ENCODE results near the gene SPATS2L. TPM values are rescaled to one million over a fixed set of nuclear protein-coding genes. Genes with fewer than 3 reads are reported as not detected.

SPATS2L gene
- total and polyA plus RNA-seq, 2 of the 13 experiments (the other 11 are each of a cell fraction or from before 2014, with no cell fraction given), result 154 to 212 TPM

- peak; percentile 70; the same call in 1 of the 2 replicates for TF ChIP-seq TFDP1 (CRISPR knock-in tag; IDR thresholded peaks at IDR 0.05; ENCODE audit: borderline replicate concordance)
- TF ChIP-seq POGK (CRISPR knock-in tag; conservative IDR thresholded peaks at IDR 0.05), result peak; percentile 96; the same call in 1 of the 2 replicates
- TF ChIP-seq MAZ (IDR thresholded peaks at IDR 0.05; ENCODE audit: borderline replicate concordance, low read depth, low read length), result peak; percentile 33
- TF ChIP-seq MAZ (CRISPR knock-in tag; IDR thresholded peaks at IDR 0.05; ENCODE audit: low read depth), result peak; percentile 98
- TF ChIP-seq PITX1 (CRISPR knock-in tag; IDR thresholded peaks at IDR 0.05), result peak; percentile 16; the same call in 1 of the 2 replicates
- TF ChIP-seq HDAC2 (CRISPR knock-in tag; IDR thresholded peaks at IDR 0.05), result peak; percentile 97
- no peak for TF ChIP-seq ZNF646 (CRISPR knock-in tag; IDR thresholded peaks at IDR 0.05)
- peak; percentile 99 for TF ChIP-seq ZMYM4 (CRISPR knock-in tag; IDR thresholded peaks at IDR 0.05)
- no peak for TF ChIP-seq TBP (CRISPR knock-in tag; IDR thresholded peaks at IDR 0.05)
- peak; percentile 93 for TF ChIP-seq MXI1 (IDR thresholded peaks at IDR 0.05; ENCODE audit: borderline replicate concordance, low read depth, low read length)
- TF ChIP-seq RFXAP (CRISPR knock-in tag; IDR thresholded peaks at IDR 0.05; ENCODE audit: borderline replicate concordance), result no peak
- no peak for TF ChIP-seq ZNF557 (CRISPR knock-in tag; IDR thresholded peaks at IDR 0.05)
- peak; percentile 58; the same call in 1 of the 2 replicates for TF ChIP-seq ZNF749 (CRISPR knock-in tag; IDR thresholded peaks at IDR 0.05; ENCODE audit: borderline replicate concordance)
- TF ChIP-seq ZNF577 (CRISPR knock-in tag; IDR thresholded peaks at IDR 0.05; ENCODE audit: borderline replicate concordance, low read depth), result no peak
- TF ChIP-seq U2AF1 (optimal IDR thresholded peaks at IDR 0.05; ENCODE audit: low read depth, low read length), result peak; percentile 41
- peak; percentile 95; the same call in 1 of the 2 replicates for TF ChIP-seq SIN3A (IDR thresholded peaks at IDR 0.05; ENCODE audit: borderline replicate concordance, low read depth, low read length)
- peak; percentile 34; the same call in 1 of the 2 replicates for TF ChIP-seq CENPBD1 (CRISPR knock-in tag; IDR thresholded peaks at IDR 0.05; ENCODE audit: borderline replicate concordance, low read depth)
- peak; percentile 97 for TF ChIP-seq POGZ (CRISPR knock-in tag; IDR thresholded peaks at IDR 0.05)
- no peak for TF ChIP-seq SNRNP70 (IDR thresholded peaks at IDR 0.05; ENCODE audit: low read depth, low read length)
Measured at GRCh38 chr2:200509612-200510433, 203.3 kb downstream of the SPATS2L start, which contains the start of gene KCTD18 (continued).
